MCF 10A (cell line): ENCODE data around the gene APBA3. TPM values are rescaled to one million over a fixed set of nuclear protein-coding genes. Genes with fewer than 3 reads are reported as not detected.

Experiments
- BruUV-seq: library from RNA; stranded (reverse); fragments of 400-500 nt; replicated peaks from 2 replicates; lab custom pipeline; 2021; lab: Mats Ljungman, UMichigan
- CTCF ChIA-PET: fragments of 300-600 bp; sonication (Branson Sonifier 250); formaldehyde crosslinking; extraction: SDS; loops from one replicate; lab custom pipeline; 2021; ENCODE audit warnings: antibody characterized with exemption, inconsistent platforms; lab: Yijun Ruan, JAX
- POLR2A ChIA-PET: fragments of 300-600, 350-650 bp; sonication (Branson Sonifier 250); formaldehyde crosslinking; extraction: SDS; loops from one replicate; lab custom pipeline; 2020; ENCODE audit warnings: antibody characterized with exemption, inconsistent platforms; lab: Yijun Ruan, JAX
- DNase-seq: peaks from one replicate; pipeline ENCODE4 v3.0.0-alpha.2; 2018; ENCODE audit not compliant: unreplicated experiment
- H3K27ac Mint-ChIP-seq: one replicate; pipeline ENCODE4 v1.8.0; 2022; ENCODE audit warnings: mild to moderate bottlenecking, low read depth, mixed read lengths; ENCODE audit not compliant: unreplicated experiment
- H3K27me3 Mint-ChIP-seq: one replicate; pipeline ENCODE4 v1.8.0; 2022; ENCODE audit warnings: mixed read lengths; ENCODE audit not compliant: insufficient read depth, unreplicated experiment
- H3K36me3 Mint-ChIP-seq: one replicate; pipeline ENCODE4 v1.8.0; 2022; ENCODE audit warnings: mild to moderate bottlenecking, moderate library complexity, mixed read lengths; ENCODE audit not compliant: insufficient read depth, unreplicated experiment
- H3K4me1 Mint-ChIP-seq: one replicate; pipeline ENCODE4 v1.8.0; 2022; ENCODE audit warnings: mixed read lengths; ENCODE audit not compliant: insufficient read depth, unreplicated experiment
- H3K4me3 Mint-ChIP-seq: one replicate; pipeline ENCODE4 v1.8.0; 2022; ENCODE audit warnings: mild to moderate bottlenecking, moderate library complexity, mixed read lengths; ENCODE audit not compliant: unreplicated experiment
- H3K9me3 Mint-ChIP-seq: one replicate; pipeline ENCODE4 v1.8.0; 2022; ENCODE audit warnings: mixed read lengths; ENCODE audit not compliant: unreplicated experiment
- intact Hi-C: fragments of 100-400 bp; cut with micrococcal nuclease; formaldehyde crosslinking; loops from 2 replicates; pipeline ENCODE4 v1.14.1; 2022
- total RNA-seq: library from RNA; stranded (reverse); gene quantifications from 2 replicates; pipeline ENCODE4 v1.2.3, GENCODE V29; 2022
- TF ChIP-seq, protein P1 (sequence below): fragments of 200-600 bp; IDR thresholded peaks from one replicate; pipeline ENCODE4 v1.8.0; 2022; ENCODE audit warnings: antibody characterized with exemption, mild to moderate bottlenecking; ENCODE audit not compliant: unreplicated experiment

The APBA3 gene
- total RNA-seq, 1 experiment from 2014 or later: 22.9 TPM

DNA sequence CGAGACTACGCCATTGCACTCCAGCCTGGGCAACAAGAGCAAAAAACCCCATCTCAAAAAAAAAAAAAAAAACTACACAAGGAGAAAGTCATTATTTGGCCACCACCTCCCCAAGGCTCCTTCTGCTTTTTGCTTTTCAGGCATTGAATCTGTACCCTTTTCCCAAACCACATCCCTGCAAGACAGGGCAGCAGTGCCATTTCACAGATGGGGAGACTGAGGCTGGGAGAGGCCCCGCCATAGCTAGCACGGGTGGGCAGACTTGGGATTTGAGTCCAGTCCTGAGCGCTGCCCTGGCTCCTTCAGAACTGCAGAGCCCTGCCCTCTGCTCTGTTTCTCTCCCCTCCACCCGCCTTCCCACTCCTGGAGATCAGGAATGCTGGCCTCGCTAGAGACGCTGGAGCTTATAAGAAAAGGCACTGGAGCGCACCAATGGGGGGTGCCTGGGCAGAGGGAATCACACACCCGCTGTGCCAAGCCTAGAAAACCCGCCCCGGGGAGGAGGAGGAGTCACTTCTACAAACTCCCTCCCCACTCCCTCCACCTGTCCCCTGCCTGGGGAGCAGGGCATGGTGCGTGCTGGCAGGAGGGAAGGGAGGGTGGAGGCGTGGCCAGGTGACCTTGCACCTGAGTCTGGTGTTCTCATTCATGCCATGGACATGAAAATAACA is 35.7 kb downstream of the APBA3 start:
- no TSS peak for BruUV-seq
- ChIA-PET POLR2A (interaction anchor here (0.6 kb wide), 1 partner anchor 30 kb away, joined by 3 read pairs; no protein-coding TSS in a partner anchor), CTCF (interaction anchor here (0.7 kb wide), 1 partner anchor 83 kb away, joined by 3 read pairs; no protein-coding TSS in a partner anchor)
- Mint-ChIP-seq H3K36me3 (no peaks in the 10 kb centered on the region), H3K27me3 (peaks cover 11% of the 10 kb centered on the region), H3K9me3 (no peaks in the 10 kb centered on the region), H3K4me1 (peaks cover 8% of the 10 kb centered on the region), H3K27ac (no peak overlapping the region), H3K4me3 (no peak overlapping the region)
- TF ChIP-seq, protein P1, sequence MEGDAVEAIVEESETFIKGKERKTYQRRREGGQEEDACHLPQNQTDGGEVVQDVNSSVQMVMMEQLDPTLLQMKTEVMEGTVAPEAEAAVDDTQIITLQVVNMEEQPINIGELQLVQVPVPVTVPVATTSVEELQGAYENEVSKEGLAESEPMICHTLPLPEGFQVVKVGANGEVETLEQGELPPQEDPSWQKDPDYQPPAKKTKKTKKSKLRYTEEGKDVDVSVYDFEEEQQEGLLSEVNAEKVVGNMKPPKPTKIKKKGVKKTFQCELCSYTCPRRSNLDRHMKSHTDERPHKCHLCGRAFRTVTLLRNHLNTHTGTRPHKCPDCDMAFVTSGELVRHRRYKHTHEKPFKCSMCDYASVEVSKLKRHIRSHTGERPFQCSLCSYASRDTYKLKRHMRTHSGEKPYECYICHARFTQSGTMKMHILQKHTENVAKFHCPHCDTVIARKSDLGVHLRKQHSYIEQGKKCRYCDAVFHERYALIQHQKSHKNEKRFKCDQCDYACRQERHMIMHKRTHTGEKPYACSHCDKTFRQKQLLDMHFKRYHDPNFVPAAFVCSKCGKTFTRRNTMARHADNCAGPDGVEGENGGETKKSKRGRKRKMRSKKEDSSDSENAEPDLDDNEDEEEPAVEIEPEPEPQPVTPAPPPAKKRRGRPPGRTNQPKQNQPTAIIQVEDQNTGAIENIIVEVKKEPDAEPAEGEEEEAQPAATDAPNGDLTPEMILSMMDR: no peak
- peak; percentile 42 for DNase-seq
- intact Hi-C loops: no loop called here

DNA sequence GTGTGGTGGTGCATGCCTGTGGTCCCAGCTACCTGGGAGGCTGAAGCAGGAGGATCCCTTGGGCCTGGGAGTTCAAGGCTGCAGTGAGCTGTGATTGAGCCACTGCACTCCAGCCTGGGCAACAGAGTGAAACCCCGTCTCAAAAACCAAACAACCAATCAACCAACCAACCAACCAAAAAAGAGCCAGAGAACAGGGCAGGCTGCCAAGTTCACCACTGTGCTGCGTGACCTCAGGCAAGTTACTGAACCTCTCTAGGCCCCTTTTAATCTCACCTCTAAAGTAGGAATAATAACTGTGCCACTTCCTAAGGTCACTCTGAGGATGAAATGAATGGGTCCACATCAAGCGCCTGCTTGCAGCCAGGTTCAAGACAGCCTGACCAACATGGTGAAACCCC is 36.4 kb downstream of the APBA3 start:
- no peak for DNase-seq
- no TSS peak for BruUV-seq
- no peaks in the 10 kb centered on the region for H3K9me3 Mint-ChIP-seq
- ChIA-PET CTCF (interaction anchor here (0.6 to 0.7 kb wide), 3 partner anchors 37 to 764 kb away, joined by 3 to 4 read pairs (median 4); no protein-coding TSS in a partner anchor), POLR2A (interaction anchor here (0.6 kb wide), 1 partner anchor 30 kb away, joined by 3 read pairs; no protein-coding TSS in a partner anchor)
- peaks cover 11% of the 10 kb centered on the region for H3K27me3 Mint-ChIP-seq
- H3K27ac Mint-ChIP-seq: no peak overlapping the region
- H3K4me3 Mint-ChIP-seq: no peak overlapping the region
- intact Hi-C loops: no loop called here
- no peaks in the 10 kb centered on the region for H3K36me3 Mint-ChIP-seq
- peaks cover 6% of the 10 kb centered on the region for H3K4me1 Mint-ChIP-seq
- TF ChIP-seq, protein P1: no peak

DNA sequence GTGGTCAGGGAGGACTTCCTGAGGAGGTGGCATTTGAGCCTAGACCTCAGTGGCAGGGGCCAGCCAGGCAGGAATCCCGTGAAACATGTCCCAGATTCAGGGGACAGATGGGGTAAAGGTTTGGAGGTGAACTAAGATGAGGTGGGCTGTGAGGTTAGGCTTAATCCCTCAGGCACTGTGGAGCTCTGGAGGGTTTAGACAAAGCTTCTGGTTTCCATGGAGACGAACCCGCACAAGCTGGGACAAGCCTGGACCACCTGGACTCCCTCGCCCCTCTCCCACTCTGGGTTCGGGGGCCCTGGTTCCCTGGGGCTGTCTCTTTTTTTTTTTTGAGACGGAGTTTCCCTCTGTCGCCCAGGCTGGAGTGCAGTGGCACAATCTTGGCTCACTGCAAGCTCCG is 37.6 kb downstream of the APBA3 start:
- Mint-ChIP-seq H3K27ac (no peak overlapping the region), H3K9me3 (no peaks in the 10 kb centered on the region), H3K4me1 (peaks cover 6% of the 10 kb centered on the region), H3K27me3 (peaks cover 11% of the 10 kb centered on the region), H3K4me3 (no peak overlapping the region), H3K36me3 (no peaks in the 10 kb centered on the region)
- TF ChIP-seq, protein P1: no peak
- BruUV-seq: no TSS peak
- DNase-seq: no peak
- POLR2A ChIA-PET: no interaction called here
- intact Hi-C loops: no loop called here
- CTCF ChIA-PET: no interaction called here

DNA sequence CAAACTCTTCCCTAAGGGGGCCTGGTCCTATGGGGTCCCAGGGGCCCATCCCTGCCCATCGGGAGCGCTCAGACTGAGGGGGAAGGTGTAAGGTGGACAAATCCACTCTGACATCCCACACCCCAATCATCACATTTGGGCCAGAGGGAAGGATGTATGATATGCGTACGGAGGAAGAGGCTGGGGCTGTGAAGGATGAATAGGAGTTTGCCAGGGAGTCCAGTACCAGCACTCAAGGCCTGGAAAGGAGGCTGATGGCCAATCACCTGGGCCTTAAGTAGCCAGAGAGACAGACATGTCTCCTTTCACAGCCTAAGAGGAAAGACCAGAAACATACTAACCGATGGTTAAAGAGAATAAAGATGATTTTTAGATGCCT is 38.4 kb downstream of the APBA3 start:
- TF ChIP-seq, protein P1: no peak
- H3K9me3 Mint-ChIP-seq: no peaks in the 10 kb centered on the region
- no TSS peak for BruUV-seq
- H3K4me3 Mint-ChIP-seq: no peak overlapping the region
- H3K4me1 Mint-ChIP-seq: peaks cover 6% of the 10 kb centered on the region
- H3K27me3 Mint-ChIP-seq: peaks cover 11% of the 10 kb centered on the region
- no peaks in the 10 kb centered on the region for H3K36me3 Mint-ChIP-seq
- H3K27ac Mint-ChIP-seq: peak overlapping the region; percentile 39
- intact Hi-C loops: no loop called here
- ChIA-PET CTCF (no interaction called here), POLR2A (no interaction called here)
- DNase-seq: no peak
